ENCODE measurements around the gene PRDX6. TPM values are rescaled to one million over a fixed set of nuclear protein-coding genes. Genes with fewer than 3 reads are reported as not detected.
A peak's percentile ranks its signal among the peaks of the same experiment; 100 is the strongest.

PRDX6 gene
- total and polyA plus RNA-seq, 12 donors, result 215 to 698 (median 360) TPM

GRCh38 chr1:173530795-173531693, 53.9 kb downstream of the PRDX6 start:
- Histone ChIP-seq H3K4me1 (peaks cover 0 to 6% (median 0%) of the 10 kb centered on the region in 9 donors), H3K36me3 (no peaks in the 10 kb centered on the region), H3K4me3 (no peak overlapping the region), H3K9me3 (no peaks in the 10 kb centered on the region), H3K27ac (no peak overlapping the region), H3K27me3 (no peaks in the 10 kb centered on the region)
- no peak for ATAC-seq
- WGBS, 2 donors, result 74% methylated on average over 4 of the region's 4 CpGs
- intact Hi-C loops (cut with DNase I), result no loop called here
- no peak for DNase-seq
- TF ChIP-seq CTCF (IDR thresholded peaks at IDR 0.05), result no peak

- Histone ChIP-seq H3K36me3 (no peaks in the 10 kb centered on the region), H3K27ac (peak overlapping the region in 1 of 10 donors; percentile 12), H3K9me3 (no peaks in the 10 kb centered on the region), H3K4me3 (no peak overlapping the region), H3K27me3 (no peaks in the 10 kb centered on the region), H3K4me1 (peaks cover 0 to 6% (median 0%) of the 10 kb centered on the region in 9 donors)
- intact Hi-C loops (cut with DNase I), result no loop called here
- no peak for TF ChIP-seq CTCF (IDR thresholded peaks at IDR 0.05)
- ATAC-seq, result no peak
- no peak for DNase-seq
These were observed 55.1 kb downstream of the PRDX6 start for GRCh38 chr1:173532237-173532636.

GRCh38 chr1:173536223-173536622, 59.1 kb downstream of the PRDX6 start:
- Histone ChIP-seq H3K36me3 (no peaks in the 10 kb centered on the region), H3K9me3 (no peaks in the 10 kb centered on the region), H3K27ac (no peak overlapping the region), H3K4me3 (no peak overlapping the region), H3K4me1 (peaks cover 0 to 6% (median 0%) of the 10 kb centered on the region in 9 donors), H3K27me3 (no peaks in the 10 kb centered on the region)
- ATAC-seq, result no peak
- DNase-seq, result no peak
- no peak for TF ChIP-seq CTCF (IDR thresholded peaks at IDR 0.05)
- intact Hi-C loops (cut with DNase I), result no loop called here

Other genes with a start within 250 kb of the PRDX6 start
- 1 to 10 TPM in 1 of 10 donors, under 1 TPM in 2, not detected in 7; 0.07 to 2.0 (median 0.43) TPM for gene SLC9C2, start 125.7 kb downstream of the PRDX6 start, total RNA-seq
- gene SLC9C2, start 125.7 kb downstream of the PRDX6 start, polyA plus RNA-seq, result under 1 TPM; 0.04 to 0.44 TPM
- gene TEX50, start 158.0 kb downstream of the PRDX6 start, total RNA-seq, result not detected
- not detected for gene TEX50, start 158.0 kb downstream of the PRDX6 start, polyA plus RNA-seq
- gene ANKRD45, start 192.5 kb downstream of the PRDX6 start, total RNA-seq, result under 1 TPM in 6 of 10 donors, not detected in 4; 0.19 to 0.57 (median 0.29) TPM
- under 1 TPM in 1 of 2 donors, not detected in 1; 0.10 TPM for gene ANKRD45, start 192.5 kb downstream of the PRDX6 start, polyA plus RNA-seq
- 10 to 100 TPM; 14.5 to 19.4 (median 17.3) TPM for gene KLHL20, start 237.6 kb downstream of the PRDX6 start, total RNA-seq
- gene KLHL20, start 237.6 kb downstream of the PRDX6 start, polyA plus RNA-seq, result 1 to 10 TPM; 5.0 to 6.7 TPM